Fibroblast of lung (primary cell): ENCODE measurements around the gene GPC5.

Source experiments
- EZH2 ChIP-seq: IDR thresholded peaks from 2 replicates; pipeline ENCODE4 v1.5.1; 2012; ENCODE audit warnings: low read length, control low read depth, mild to moderate bottlenecking; ENCODE audit errors: missing control alignments
- TF ChIP-seq, protein P1 (sequence below), 2 donors: IDR thresholded peaks in 1 of 2; conservative IDR thresholded peaks in 1 of 2; 1 replicate in 1 of 2; 2 replicates in 1 of 2; pipeline ENCODE4 v1.5.1; 2011 to 2012; ENCODE audit warnings: low read length in 2 of 2, control low read depth in 1 of 2, inconsistent platforms in 1 of 2, low read depth in 1 of 2, mild to moderate bottlenecking in 1 of 2

DNA sequence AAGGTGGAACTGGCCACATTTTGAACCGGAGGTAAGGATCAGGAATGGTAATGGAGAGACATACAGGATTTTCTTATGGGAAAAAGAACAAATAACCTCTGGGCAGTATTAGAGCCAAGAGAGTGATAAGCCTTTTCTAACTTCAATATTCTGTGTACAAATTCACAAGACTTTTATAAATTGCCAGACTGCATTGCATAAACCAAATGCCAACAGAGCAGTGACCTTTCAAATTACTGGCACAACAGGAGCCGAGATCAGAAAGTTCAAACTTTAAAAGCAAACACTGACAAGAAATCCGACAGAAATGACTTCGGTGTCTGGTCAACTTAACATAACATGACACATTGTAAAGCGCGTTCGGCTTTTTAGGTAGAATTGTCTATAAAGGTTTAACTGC lies 737.1 kb downstream of the GPC5 start:
- TF ChIP-seq, protein P1, sequence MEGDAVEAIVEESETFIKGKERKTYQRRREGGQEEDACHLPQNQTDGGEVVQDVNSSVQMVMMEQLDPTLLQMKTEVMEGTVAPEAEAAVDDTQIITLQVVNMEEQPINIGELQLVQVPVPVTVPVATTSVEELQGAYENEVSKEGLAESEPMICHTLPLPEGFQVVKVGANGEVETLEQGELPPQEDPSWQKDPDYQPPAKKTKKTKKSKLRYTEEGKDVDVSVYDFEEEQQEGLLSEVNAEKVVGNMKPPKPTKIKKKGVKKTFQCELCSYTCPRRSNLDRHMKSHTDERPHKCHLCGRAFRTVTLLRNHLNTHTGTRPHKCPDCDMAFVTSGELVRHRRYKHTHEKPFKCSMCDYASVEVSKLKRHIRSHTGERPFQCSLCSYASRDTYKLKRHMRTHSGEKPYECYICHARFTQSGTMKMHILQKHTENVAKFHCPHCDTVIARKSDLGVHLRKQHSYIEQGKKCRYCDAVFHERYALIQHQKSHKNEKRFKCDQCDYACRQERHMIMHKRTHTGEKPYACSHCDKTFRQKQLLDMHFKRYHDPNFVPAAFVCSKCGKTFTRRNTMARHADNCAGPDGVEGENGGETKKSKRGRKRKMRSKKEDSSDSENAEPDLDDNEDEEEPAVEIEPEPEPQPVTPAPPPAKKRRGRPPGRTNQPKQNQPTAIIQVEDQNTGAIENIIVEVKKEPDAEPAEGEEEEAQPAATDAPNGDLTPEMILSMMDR (conservative IDR thresholded peaks at IDR 0.05 in 1 of 2, IDR thresholded peaks at IDR 0.05 in 1 of 2; ENCODE audit: low read depth in 1 of 2, low read length in 2 of 2) = no peak
- TF ChIP-seq EZH2 = no peak
